Measurements from ENCODE around the gene PIK3IP1. TPM values are rescaled to one million over a fixed set of nuclear protein-coding genes. Genes with fewer than 3 reads are reported as not detected.
A peak's percentile ranks its signal among the peaks of the same experiment; 100 is the strongest.

Gene PIK3IP1
- total and polyA plus RNA-seq, 2 of the 8 experiments (the other 6 are each of a cell fraction or from before 2014, with no cell fraction given), result 1.00 to 1.3 TPM

DNA sequence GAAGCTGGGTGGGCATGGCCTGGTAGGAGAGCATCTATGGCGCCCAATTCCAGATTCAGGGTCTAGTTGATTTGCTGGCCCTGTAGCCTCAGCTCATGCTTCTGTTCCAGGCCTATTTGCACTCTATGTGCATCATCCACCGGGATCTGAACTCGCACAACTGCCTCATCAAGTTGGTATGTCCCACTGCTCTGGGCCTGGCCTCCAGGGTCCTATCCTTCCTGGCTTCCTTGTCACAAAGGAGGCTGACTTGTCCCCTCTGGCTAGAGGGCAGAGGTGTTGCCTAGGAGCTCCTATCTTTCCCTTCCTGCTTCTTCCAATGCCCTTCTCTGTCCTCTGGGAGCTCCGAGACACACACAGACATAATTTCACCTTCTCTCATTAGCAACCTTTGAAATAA, 21.3 kb downstream of the PIK3IP1 start:
- Histone ChIP-seq H3K4me3 (ENCODE audit: extremely low read depth in 1 of 4, insufficient read depth in 2 of 4, low read depth in 3 of 4, low read length in 4 of 4) (no peak overlapping the region), H3K4me2 (ENCODE audit: insufficient read depth in 1 of 2, low read depth in 2 of 2, low read length in 2 of 2) (no peak overlapping the region), H3K4ac (replicated peaks; ENCODE audit: insufficient read length, low read depth, low read length) (no peak overlapping the region), H3K4me1 (replicated peaks in 1 of 4; ENCODE audit: control insufficient read depth in 3 of 4, insufficient read depth in 4 of 4, low read length in 3 of 4) (peaks cover 0 to 13% (median 5%) of the 10 kb centered on the region in 4 experiments; a peak in 4 of 7 replicates), H4K8ac (ENCODE audit: extremely low read depth, insufficient read depth, low read length) (no peak overlapping the region), H2AFZ (ENCODE audit: low read length) (no peak overlapping the region), H3K27ac (ENCODE audit: low read depth, low read length) (no peak overlapping the region; the same call in 1 of the 2 replicates), H2BK5ac (ENCODE audit: low read depth, low read length) (peak overlapping the region; percentile 72), H2BK20ac (ENCODE audit: low read length) (no peak overlapping the region), H4K91ac (replicated peaks; ENCODE audit: insufficient read length, low read length) (no peak overlapping the region), H3K9ac (replicated peaks in 1 of 4; ENCODE audit: extremely low read depth in 1 of 4, low read depth in 3 of 4, low read length in 3 of 4) (no peak overlapping the region; a peak in 1 of 7 replicates), H4K20me1 (replicated peaks in 1 of 2; ENCODE audit: control insufficient read depth in 1 of 2, insufficient read depth in 2 of 2, low read length in 2 of 2) (peaks cover 3% of the 10 kb centered on the region in 2 experiments), H3K27me3 (replicated peaks in 1 of 4; ENCODE audit: control insufficient read depth in 3 of 4, extremely low read depth in 1 of 4, insufficient read depth in 3 of 4, low read length in 3 of 4) (no peaks in the 10 kb centered on the region), H3K56ac (replicated peaks; ENCODE audit: insufficient read length, low read depth, low read length) (no peak overlapping the region), H2BK15ac (ENCODE audit: low read length) (peak overlapping the region; percentile 61; the same call in 1 of the 2 replicates), H3K9me3 (ENCODE audit: insufficient read depth in 2 of 2, low read depth in 1 of 2, low read length in 1 of 2) (no peaks in the 10 kb centered on the region), H3K79me1 (ENCODE audit: low read depth, low read length) (no peaks in the 10 kb centered on the region), H3K79me2 (ENCODE audit: control insufficient read depth in 1 of 2, insufficient read depth in 2 of 2, low read length in 2 of 2) (no peaks in the 10 kb centered on the region), H4K5ac (ENCODE audit: insufficient read length, low read depth, low read length) (no peak overlapping the region), H3K36me3 (ENCODE audit: control insufficient read depth in 2 of 4, insufficient read depth in 4 of 4, low read length in 3 of 4) (peaks cover 9 to 60% (median 20%) of the 10 kb centered on the region in 4 experiments), H3K23ac (ENCODE audit: insufficient read length) (no peak overlapping the region), H2BK120ac (replicated peaks; ENCODE audit: low read depth, low read length) (no peak overlapping the region), H2BK12ac (ENCODE audit: low read depth, low read length) (0 out of 2 replicates have a peak overlapping the region, but pooled peaks have one; percentile 39), H3K14ac (ENCODE audit: insufficient read length) (no peak overlapping the region), H3K23me2 (ENCODE audit: low read depth, low read length) (no peaks in the 10 kb centered on the region), H3K18ac (ENCODE audit: extremely low read depth, low read length) (no peak overlapping the region), H2AK5ac (ENCODE audit: low read depth, low read length) (no peak overlapping the region)
- POLR2A ChIA-PET (ENCODE audit: partially characterized antibody), result interaction anchor here (0.7 to 6.0 kb wide), 6 partner anchors 10 to 76 kb away, joined by 3 to 30 read pairs (median 4); partner anchors contain the start of genes LIMK2 and PATZ1
- 94% methylated on average over 4 of the region's 4 CpGs; no CpG with 5 or more reads in 1 of the 2 experiments for WGBS, 2 experiments (ENCODE audit: extremely low coverage in 1 of 2, insufficient coverage in 1 of 2, insufficient read length in 1 of 2, insufficient replicate concordance in 2 of 2, low coverage in 1 of 2, low lambda C conversion rate in 2 of 2, missing lambda C conversion rate in 1 of 2)
- CTCF ChIA-PET (ENCODE audit: partially characterized antibody), result interaction anchor here (1.1 to 8.2 kb wide), 20 partner anchors 13 to 162 kb away, joined by 3 to 122 read pairs (median 6); partner anchors contain the start of genes LIMK2, PIK3IP1 and PLA2G3
- no peak for DNase-seq (ENCODE audit: low read depth in 1 of 2, low spot score in 2 of 2)
- FAIRE-seq, result no peak
- TF ChIP-seq BACH1 (IDR thresholded peaks at IDR 0.05; ENCODE audit: low read length) (no peak), POLR2A (IDR thresholded peaks at IDR 0.05; ENCODE audit: control extremely low read depth in 1 of 2, low read depth in 2 of 2, low read length in 2 of 2) (no peak), TCF12 (IDR thresholded peaks at IDR 0.05; ENCODE audit: low read depth, low read length) (no peak), RAD21 (IDR thresholded peaks at IDR 0.05 in 1 of 2, conservative IDR thresholded peaks at IDR 0.05 in 1 of 2; ENCODE audit: low read depth in 2 of 2, low read length in 2 of 2) (no peak), HDAC6 (IDR thresholded peaks at IDR 0.05; ENCODE audit: low read depth, low read length) (no peak), PHF8 (conservative IDR thresholded peaks at IDR 0.05; ENCODE audit: low read depth, low read length) (no peak), JUN (IDR thresholded peaks at IDR 0.05; ENCODE audit: low read depth, low read length) (no peak), POLR2AphosphoS5 (IDR thresholded peaks at IDR 0.05; ENCODE audit: low read depth, low read length) (no peak), GTF2F1 (IDR thresholded peaks at IDR 0.05; ENCODE audit: borderline replicate concordance, low read depth, low read length) (no peak), MAFK (IDR thresholded peaks at IDR 0.05; ENCODE audit: low read depth, low read length) (no peak), RBBP5 (IDR thresholded peaks at IDR 0.05; ENCODE audit: borderline replicate concordance, low read depth, low read length) (no peak), CTBP2 (IDR thresholded peaks at IDR 0.05; ENCODE audit: borderline replicate concordance, insufficient read depth, insufficient read length, low read length) (no peak), JUND (IDR thresholded peaks at IDR 0.05; ENCODE audit: low read length) (no peak), YY1 (IDR thresholded peaks at IDR 0.05; ENCODE audit: low read depth, low read length) (no peak)
